Measurements from ENCODE around the gene FGFR3. TPM values are rescaled to one million over a fixed set of nuclear protein-coding genes. Genes with fewer than 3 reads are reported as not detected.
A peak's percentile ranks its signal among the peaks of the same experiment; 100 is the strongest.

FGFR3 gene
- total and polyA plus RNA-seq, 2 of the 8 experiments (the other 6 are each of a cell fraction or from before 2014, with no cell fraction given), result 9.0 to 19.5 TPM

- Histone ChIP-seq H3K79me2 (ENCODE audit: control insufficient read depth in 1 of 2, insufficient read depth in 2 of 2, low read length in 2 of 2) (no peaks in the 10 kb centered on the region), H4K20me1 (replicated peaks in 1 of 2; ENCODE audit: control insufficient read depth in 1 of 2, insufficient read depth in 2 of 2, low read length in 2 of 2) (peaks cover 0 to 2% of the 10 kb centered on the region in 2 experiments), H2BK120ac (replicated peaks; ENCODE audit: low read depth, low read length) (no peak overlapping the region), H3K27ac (ENCODE audit: low read depth, low read length) (no peak overlapping the region), H4K91ac (replicated peaks; ENCODE audit: insufficient read length, low read length) (peak overlapping the region; percentile 44), H3K79me1 (ENCODE audit: low read depth, low read length) (no peaks in the 10 kb centered on the region), H3K4me1 (replicated peaks in 1 of 4; ENCODE audit: control insufficient read depth in 3 of 4, insufficient read depth in 4 of 4, low read length in 3 of 4) (peaks cover 5 to 44% (median 28%) of the 10 kb centered on the region in 4 experiments), H3K9me3 (ENCODE audit: insufficient read depth in 2 of 2, low read depth in 1 of 2, low read length in 1 of 2) (no peaks in the 10 kb centered on the region), H3K56ac (replicated peaks; ENCODE audit: insufficient read length, low read depth, low read length) (no peak overlapping the region), H3K27me3 (replicated peaks in 1 of 4; ENCODE audit: control insufficient read depth in 3 of 4, extremely low read depth in 1 of 4, insufficient read depth in 3 of 4, low read length in 3 of 4) (peaks cover 0 to 2% (median 0%) of the 10 kb centered on the region in 4 experiments; a peak in 2 of 7 replicates), H3K18ac (ENCODE audit: extremely low read depth, low read length) (peak overlapping the region; percentile 60; the same call in 1 of the 2 replicates), H2BK15ac (ENCODE audit: low read length) (no peak overlapping the region; the same call in 1 of the 2 replicates), H2AFZ (ENCODE audit: low read length) (no peak overlapping the region), H3K14ac (ENCODE audit: insufficient read length) (no peak overlapping the region), H3K4ac (replicated peaks; ENCODE audit: insufficient read length, low read depth, low read length) (peak overlapping the region; percentile 46), H3K23me2 (ENCODE audit: low read depth, low read length) (peaks cover 4% of the 10 kb centered on the region; the same call in 1 of the 2 replicates), H3K23ac (ENCODE audit: insufficient read length) (no peak overlapping the region), H4K8ac (ENCODE audit: extremely low read depth, insufficient read depth, low read length) (no peak overlapping the region), H2BK12ac (ENCODE audit: low read depth, low read length) (peak overlapping the region; percentile 68; the same call in 1 of the 2 replicates), H3K4me3 (ENCODE audit: extremely low read depth in 1 of 4, insufficient read depth in 2 of 4, low read depth in 3 of 4, low read length in 4 of 4) (no peak overlapping the region), H3K9ac (replicated peaks in 1 of 4; ENCODE audit: extremely low read depth in 1 of 4, low read depth in 3 of 4, low read length in 3 of 4) (no peak overlapping the region), H3K4me2 (ENCODE audit: insufficient read depth in 1 of 2, low read depth in 2 of 2, low read length in 2 of 2) (no peak overlapping the region), H3K36me3 (ENCODE audit: control insufficient read depth in 2 of 4, insufficient read depth in 4 of 4, low read length in 3 of 4) (no peaks in the 10 kb centered on the region), H4K5ac (ENCODE audit: insufficient read length, low read depth, low read length) (no peak overlapping the region), H2BK20ac (ENCODE audit: low read length) (no peak overlapping the region; the same call in 1 of the 2 replicates), H2AK5ac (ENCODE audit: low read depth, low read length) (0 out of 2 replicates have a peak overlapping the region, but pooled peaks have one; percentile 65), H2BK5ac (ENCODE audit: low read depth, low read length) (peak overlapping the region; percentile 75; the same call in 1 of the 2 replicates)
- no peak for TF ChIP-seq EGR1 (IDR thresholded peaks at IDR 0.05; ENCODE audit: borderline replicate concordance, low read depth, low read length)
- no peak for TF ChIP-seq RAD21 (IDR thresholded peaks at IDR 0.05 in 1 of 2, conservative IDR thresholded peaks at IDR 0.05 in 1 of 2; ENCODE audit: low read depth in 2 of 2, low read length in 2 of 2)
- TF ChIP-seq, protein P1, sequence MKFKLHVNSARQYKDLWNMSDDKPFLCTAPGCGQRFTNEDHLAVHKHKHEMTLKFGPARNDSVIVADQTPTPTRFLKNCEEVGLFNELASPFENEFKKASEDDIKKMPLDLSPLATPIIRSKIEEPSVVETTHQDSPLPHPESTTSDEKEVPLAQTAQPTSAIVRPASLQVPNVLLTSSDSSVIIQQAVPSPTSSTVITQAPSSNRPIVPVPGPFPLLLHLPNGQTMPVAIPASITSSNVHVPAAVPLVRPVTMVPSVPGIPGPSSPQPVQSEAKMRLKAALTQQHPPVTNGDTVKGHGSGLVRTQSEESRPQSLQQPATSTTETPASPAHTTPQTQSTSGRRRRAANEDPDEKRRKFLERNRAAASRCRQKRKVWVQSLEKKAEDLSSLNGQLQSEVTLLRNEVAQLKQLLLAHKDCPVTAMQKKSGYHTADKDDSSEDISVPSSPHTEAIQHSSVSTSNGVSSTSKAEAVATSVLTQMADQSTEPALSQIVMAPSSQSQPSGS (IDR thresholded peaks at IDR 0.05; ENCODE audit: low read length), result no peak
- no peak for TF ChIP-seq RXRA (IDR thresholded peaks at IDR 0.05; ENCODE audit: insufficient read depth, low read depth, low read length)
- no peak for TF ChIP-seq CHD1 (IDR thresholded peaks at IDR 0.05; ENCODE audit: low read depth, low read length)
- no peak for TF ChIP-seq BRCA1 (IDR thresholded peaks at IDR 0.05; ENCODE audit: low read depth, low read length)
- no peak for TF ChIP-seq BCL11A (IDR thresholded peaks at IDR 0.05; ENCODE audit: low read depth in 2 of 2, low read length in 2 of 2)
- no peak for TF ChIP-seq POLR2A (IDR thresholded peaks at IDR 0.05; ENCODE audit: control extremely low read depth in 1 of 2, low read depth in 2 of 2, low read length in 2 of 2)
- TF ChIP-seq CREB1 (IDR thresholded peaks at IDR 0.05), result no peak
- TF ChIP-seq ZNF274 (IDR thresholded peaks at IDR 0.05; ENCODE audit: borderline replicate concordance, extremely low read depth, low read length), result no peak
- TF ChIP-seq NANOG (IDR thresholded peaks at IDR 0.05; ENCODE audit: insufficient read depth, low read depth, low read length, poor library complexity, severe bottlenecking), result no peak
- ChIA-PET CTCF (ENCODE audit: partially characterized antibody) (interaction anchor here (0.8 to 71.2 kb wide), 4 partner anchors 5 to 56 kb away, joined by 3 to 2507 read pairs (median 1256); partner anchors contain the start of gene FGFR3), POLR2A (ENCODE audit: partially characterized antibody) (interaction anchor here (1.8 to 17.2 kb wide), 2 partner anchors 10 to 21 kb away, joined by 5 to 170 read pairs; partner anchors contain the start of gene FGFR3)
- FAIRE-seq (no peak), DNase-seq (ENCODE audit: low read depth in 1 of 2, low spot score in 2 of 2) (no peak)
- 83% methylated on average over 2 of the region's 33 CpGs; no CpG with 5 or more reads in 1 of the 2 experiments for WGBS, 2 experiments (ENCODE audit: extremely low coverage in 1 of 2, insufficient coverage in 1 of 2, insufficient read length in 1 of 2, insufficient replicate concordance in 2 of 2, low coverage in 1 of 2, low lambda C conversion rate in 2 of 2, missing lambda C conversion rate in 1 of 2)
Observed at GRCh38 chr4:1770245-1770644, 22.8 kb upstream of the FGFR3 start.

Data from H1 (cell line).